EL (cell line): ENCODE results near the gene SURF4.
A peak's percentile ranks its signal among the peaks of the same experiment; 100 is the strongest.
"Not testable (repeated sequence)": the region's sequence is repeated elsewhere in the genome, so short reads cannot be mapped to it uniquely, and the experiment has no call there.

Source experiments
- DNase-seq: peaks from one replicate; pipeline ENCODE4 v3.0.0-alpha.2; 2016

The SURF4 gene

DNA sequence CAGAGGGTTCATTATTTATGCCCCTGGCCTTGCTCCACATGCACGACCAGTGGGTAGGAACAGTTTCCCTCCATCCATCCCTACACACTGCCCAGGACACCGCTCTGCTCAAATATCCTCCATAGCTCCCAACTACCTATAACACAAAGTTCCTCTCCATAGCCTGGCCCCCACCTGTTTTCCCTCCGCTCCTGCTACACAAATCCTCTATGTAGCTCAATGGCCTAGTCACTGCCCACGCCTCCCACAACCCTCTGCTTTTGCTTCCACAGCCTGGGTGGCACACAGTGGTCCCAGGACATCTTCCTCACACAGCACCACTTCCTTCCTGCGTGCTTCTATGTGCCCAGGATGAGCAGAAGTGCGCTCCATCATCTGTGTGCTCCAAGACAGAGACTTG, 21.5 kb upstream of the SURF4 start:
- no peak for DNase-seq

DNA sequence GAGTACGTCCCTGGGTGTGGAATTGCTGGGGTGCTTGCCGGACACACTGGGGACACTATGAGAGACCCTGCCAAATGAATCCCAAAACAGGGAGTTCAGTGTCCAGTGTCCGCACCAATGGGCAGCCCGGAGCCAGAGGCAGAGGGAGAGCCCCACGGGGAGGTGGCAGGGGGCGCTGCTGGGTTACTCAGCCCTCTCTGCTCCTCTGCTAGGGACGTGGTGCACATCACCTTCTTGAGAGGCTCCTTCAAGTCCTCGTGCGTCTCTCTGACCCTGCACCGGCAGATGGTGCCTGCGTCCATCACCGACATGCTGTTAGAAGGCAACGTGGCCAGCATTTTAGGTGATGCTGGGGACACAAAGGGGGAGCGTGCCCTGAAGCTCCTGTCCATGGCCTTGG, 21.1 kb upstream of the SURF4 start:
- peak; percentile 39 for DNase-seq

DNA sequence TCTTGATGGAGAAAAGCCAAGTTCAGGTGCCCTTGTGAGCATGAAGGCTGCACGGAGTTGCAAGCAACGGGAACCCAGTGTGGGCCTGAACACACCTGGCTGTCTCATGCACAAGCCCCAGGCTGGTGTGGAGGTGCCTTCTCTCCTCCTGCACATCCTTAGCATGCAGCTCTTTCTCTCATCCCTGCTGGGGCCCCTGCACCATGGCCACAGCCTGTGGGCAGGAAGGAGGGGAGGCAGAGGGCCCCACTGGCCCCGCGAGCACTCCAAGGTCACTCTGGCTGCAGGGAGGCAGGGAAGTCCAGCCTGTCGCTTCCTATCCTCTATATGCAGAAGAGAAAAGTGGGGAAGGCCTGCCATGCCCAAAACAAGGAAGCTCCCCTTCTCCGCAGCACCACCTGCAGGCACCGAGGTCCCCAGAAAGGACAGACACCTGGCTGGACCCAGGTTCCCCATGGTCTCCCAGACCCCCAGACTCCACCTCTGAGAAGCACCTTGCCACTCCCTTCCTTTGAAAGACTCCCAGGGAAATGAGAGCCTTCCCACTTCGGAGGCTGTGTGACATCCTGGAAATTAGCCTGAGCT, 18.9 kb upstream of the SURF4 start:
- no peak for DNase-seq

DNA sequence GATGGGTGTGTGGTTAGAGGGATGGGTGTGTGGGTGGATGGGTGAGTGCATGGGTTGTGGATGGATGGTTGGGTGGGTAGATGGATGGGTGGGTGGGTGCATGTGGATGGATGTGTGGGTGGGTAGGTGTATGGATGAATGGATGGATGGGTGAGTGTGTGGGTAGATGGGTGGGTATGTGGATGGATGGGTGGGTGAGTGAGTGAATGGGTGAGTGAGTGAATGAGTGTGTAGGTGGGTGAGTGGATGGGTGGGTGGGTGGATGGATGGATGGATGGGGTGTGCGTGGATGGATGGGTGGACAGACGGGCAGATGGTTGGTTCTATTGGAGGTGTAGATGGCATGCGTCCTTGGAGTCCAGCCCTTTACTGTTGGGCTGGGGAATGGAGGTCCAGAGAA, 17.5 kb upstream of the SURF4 start:
- no peak for DNase-seq

DNA sequence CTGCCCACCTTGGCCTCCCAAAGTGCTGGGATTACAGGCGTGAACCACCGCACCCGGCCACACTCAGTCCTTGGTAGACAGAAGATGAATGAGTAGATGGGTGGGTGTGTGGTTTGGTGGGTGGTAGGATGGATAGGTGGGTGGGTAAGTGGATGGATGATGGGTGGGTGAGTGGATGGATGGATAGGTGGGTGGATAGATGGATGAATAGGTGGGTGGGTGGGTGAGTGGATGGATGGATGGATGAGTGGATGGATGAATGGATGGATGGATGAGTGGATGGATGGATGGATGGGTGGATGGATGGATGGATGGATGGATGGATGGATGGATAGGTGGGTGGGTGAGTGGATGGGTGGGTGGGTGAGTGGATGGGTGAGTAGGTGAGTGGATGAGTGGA, 16.4 kb upstream of the SURF4 start:
- DNase-seq, result not testable (repeated sequence)

DNA sequence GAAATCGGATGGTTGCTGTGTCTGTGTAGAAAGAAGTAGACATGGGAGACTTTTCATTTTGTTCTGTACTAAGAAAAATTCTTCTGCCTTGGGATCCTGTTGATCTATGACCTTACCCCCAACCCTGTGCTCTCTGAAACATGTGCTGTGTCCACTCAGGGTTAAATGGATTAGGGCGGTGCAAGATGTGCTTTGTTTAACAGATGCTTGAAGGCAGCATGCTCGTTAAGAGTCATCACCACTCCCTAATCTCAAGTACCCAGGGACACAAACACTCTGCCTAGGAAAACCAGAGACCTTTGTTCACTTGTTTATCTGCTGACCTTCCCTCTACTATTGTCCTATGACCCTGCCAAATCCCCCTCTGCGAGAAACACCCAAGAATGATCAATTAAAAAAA, 15.6 kb upstream of the SURF4 start:
- not testable (repeated sequence) for DNase-seq

DNA sequence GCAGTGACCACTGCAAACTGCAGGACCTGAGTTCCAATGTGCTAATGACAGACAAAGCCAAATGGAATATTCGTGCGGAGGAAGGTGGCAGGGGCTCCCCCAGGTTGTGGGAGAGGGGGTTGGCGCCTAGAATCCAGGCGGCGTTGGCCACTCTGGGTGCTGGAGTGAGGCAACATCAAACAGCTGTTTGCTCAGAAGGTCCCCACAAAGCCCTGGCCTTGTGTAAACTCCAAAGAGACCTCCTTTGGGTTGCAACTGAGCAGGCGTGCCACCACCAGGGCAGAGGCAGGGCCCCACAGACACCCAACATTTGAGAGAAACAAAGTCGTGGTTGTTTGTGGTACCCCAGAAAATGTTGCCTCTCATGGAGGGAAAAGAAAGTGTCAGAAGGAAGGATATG, 14.9 kb upstream of the SURF4 start:
- no peak for DNase-seq

DNA sequence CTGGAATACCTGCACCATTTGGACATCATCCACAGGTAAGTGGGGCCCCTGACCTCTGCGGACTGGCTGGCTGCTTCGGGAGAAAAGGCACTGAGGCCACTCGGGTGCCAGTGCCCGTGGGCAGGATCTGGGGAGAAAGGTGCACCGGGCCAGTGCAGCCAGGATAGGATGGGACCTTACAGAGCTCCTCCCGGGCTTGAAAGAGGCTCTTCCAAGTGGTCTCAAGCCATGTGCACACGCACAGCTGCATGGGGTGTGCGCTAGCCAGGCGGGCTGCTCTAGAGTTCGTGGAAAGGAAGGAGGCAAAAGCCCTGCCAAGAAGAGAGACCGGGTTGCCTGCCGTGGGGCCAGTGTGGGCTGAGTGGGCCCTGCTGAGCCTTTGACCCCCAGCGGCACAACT, 13.7 kb upstream of the SURF4 start:
- no peak for DNase-seq

DNA sequence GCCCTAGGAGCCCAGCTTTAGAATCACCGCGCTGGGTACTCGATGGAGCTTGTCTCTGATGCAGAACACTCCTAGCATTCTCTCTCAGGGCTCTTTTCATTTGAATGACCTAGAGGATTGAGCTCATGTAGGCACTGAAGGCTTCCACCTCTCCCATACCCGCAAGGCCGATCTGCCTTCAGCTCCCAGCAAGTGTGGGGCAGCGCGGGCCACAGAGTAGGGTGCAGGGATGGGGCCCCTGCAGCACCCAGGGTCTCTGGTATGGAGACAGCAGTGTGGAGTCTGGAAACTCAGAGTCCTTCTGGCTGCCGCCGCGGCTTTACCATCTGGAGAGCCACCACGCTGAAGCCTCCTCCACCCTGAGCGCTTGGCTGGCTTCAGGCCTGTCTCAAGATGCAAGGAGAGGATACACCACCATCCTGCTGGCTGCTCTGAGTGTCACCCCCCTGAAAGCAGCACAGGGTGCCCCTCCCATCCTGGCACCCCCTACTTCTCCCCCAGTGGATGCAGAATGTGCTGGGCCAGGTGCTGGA, 13.2 kb upstream of the SURF4 start:
- DNase-seq, result no peak

DNA sequence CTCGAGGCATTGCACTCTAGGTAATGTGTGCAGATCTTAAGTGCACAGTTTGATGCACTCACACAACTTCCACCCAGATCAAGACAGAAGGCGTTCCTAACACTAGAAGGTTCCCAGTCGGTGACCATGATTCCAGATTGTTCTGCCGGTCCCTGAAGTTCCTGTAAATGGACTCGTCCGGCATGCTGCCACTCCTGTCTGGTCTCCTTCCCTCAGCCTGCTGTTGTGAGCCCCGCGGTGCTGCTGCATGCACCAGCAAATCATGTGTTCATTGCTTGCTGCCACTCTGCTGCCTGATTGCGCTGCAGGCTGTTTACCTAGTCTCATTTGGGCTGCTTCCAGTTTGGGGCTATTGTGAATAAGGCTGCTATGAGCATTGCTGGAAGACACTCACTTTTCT, 11.8 kb upstream of the SURF4 start:
- no peak for DNase-seq

DNA sequence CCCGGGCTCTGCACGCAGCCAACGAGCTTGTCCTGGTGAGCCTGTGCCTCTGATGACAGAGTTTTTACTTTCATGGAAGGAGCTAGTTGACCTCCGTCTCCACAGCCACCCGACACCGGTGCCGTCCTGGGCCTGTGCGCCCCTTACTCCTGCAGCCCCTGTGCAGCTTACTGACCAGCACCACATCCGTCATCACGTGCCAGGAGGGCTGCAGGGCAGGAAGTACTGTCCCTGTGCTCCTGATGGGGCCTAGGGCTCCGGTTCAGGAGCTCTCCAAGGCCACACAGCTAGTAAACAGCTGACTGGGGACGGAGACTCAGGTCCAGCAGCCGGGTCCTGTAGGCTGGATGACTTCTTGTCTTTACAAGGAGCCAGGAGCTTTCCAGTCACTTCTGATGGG, 10.5 kb upstream of the SURF4 start:
- DNase-seq, result no peak

DNA sequence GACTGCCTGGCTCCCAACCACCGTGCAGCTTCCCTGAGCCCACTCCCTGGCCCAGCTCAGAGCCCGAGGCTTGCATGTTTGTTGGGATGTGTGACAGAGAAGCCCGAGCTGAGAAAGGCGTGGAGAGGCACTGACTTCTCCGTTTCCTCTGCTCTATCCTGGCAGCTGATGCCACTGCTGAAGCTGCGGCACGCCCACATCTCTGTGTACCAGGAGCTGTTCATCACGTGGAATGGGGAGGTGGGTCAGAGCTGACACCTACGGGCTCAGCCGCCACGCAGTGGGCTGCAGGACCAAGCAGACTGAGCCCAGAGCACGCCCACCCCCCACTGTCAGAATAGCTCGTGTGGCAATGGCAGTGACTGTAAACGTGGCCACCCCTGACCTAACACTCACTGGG, 9.6 kb upstream of the SURF4 start:
- no peak for DNase-seq

DNA sequence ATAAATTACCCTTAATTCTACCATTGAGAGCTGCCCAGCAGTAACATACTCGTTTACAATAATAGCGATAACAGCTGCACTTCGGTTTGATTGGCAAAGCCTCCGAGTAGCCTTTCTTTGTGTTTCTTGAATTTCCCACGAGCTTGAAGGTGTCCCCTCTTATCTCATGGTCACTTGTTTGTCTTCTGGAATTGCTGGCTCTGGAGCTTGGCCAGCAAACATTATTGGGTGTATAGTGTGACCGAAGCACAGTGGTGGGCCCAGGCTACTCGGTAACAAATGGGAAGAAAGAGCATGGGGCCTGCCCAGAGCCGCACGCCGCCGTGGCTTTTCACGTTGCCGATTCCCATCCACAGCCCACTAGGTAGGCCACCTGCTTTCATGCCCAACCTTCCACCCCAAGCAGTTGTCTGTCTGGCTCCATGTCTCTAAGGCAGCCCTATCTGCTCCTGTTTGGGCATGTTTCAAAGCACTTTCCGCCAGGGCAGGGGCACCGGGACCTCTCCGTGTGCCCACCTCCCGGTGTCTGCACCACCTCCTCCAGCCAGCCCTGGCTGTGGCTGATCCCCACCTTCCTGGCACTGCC, 9.0 kb upstream of the SURF4 start:
- DNase-seq, result no peak

DNA sequence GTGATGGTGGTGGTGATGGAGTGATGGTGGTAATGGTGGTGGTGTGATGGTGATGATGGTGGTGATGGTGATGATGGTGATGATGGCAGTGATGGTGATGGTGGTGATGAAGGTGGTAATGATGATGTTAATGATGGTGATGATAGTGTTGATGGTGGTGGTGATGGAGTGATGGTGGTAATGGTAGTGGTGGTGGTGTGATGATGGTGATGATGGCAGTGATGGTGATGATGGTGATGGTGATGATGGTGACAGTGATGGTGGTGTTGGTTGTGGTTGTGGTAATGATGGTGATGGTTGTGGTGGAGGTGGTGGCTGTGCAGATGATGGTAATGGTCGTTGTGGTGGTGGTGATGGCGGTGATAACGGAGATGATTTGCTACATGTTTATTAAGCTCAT, 7.6 kb upstream of the SURF4 start:
- no peak for DNase-seq

DNA sequence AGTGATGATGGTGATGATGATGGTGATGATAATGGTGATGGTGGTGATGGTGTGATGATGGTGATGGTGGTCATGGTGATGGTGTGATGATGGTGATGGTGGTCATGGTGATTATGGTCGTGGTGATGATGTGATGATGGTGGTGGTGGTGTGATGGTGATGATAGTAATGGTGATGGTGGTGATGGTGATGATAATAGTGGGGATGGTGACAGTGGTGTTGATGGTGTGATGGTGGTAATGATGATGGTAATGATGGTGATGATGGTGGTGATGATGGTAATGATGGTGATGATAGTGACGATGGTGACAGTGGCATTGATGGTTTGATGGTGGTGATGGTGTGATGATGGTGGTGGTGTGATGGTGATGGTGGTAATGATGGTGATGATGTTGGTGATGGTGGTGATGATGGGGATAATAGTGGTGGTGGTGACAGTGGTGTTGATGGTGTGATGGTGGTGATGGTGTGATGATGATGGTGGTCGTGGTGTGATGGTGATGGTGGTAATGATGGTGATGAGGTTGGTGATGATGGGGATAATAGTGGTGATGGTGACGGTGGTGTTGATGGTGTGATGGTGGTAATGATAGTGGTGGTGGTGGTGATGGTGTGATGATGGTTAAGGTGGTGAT, 6.8 kb upstream of the SURF4 start:
- DNase-seq, result no peak

DNA sequence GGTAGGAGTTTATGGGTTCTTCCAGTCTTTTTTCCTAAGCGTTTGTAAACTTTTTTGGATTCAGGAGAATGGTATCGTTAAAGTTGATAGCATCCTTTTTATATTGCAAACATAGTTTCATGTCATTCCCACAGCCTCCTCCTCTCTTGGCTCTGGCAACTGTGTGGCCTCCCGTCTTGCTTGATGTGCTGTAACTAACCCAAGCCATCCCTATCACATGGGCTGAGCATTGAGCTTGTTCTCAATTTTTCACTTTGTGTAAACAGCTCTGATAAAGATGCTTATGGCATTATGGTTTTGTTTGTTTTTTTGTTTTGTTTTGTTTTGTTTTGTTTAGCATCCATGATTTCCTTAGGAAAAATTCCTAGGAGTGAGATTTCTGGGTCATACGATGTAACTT, 4.9 kb upstream of the SURF4 start:
- no peak for DNase-seq

DNA sequence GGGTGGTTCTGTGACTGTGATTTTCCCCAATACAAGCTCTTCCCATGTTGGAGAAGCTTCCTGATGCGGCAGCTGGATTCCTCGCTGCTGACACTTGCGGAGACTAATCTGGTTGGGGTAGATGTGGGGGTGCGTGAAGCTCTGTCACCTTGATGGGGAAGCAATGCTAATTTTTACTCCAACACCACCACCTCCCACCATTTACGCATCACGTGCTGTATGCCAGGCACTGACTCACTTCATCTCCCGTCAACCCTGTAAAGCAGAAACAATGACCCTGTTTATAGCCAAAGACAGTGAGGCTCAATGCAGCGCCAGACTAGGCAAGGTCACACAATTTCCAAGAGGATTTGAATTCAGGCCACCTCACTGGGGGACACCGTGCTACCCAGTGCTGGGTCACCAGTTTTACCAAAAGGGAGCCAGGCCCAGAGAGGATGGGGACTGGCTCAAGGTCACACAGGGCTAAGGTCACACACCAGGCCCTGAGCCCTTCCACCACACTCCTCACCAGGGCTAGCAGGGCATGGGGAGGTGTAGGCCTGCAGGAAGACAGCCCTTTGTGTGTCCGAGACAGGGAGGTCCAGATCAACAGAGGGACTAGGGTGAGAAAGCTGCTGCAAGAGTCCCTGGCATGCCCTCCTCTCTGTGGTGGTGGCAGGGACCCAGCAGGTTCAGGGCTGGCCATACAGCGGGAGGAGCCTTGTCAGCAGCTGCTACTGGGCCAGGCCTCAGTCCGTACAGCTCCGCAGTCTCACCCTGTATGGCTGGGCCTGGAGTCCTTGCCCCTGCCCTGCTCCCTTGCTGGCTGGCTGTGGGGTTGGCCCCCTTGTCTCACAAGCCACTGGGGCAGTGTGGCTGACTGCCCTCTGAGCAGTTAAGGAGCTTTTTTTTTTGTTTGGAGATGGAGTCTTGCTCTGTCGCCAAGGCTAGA, 3.6 kb upstream of the SURF4 start:
- DNase-seq, result no peak

DNA sequence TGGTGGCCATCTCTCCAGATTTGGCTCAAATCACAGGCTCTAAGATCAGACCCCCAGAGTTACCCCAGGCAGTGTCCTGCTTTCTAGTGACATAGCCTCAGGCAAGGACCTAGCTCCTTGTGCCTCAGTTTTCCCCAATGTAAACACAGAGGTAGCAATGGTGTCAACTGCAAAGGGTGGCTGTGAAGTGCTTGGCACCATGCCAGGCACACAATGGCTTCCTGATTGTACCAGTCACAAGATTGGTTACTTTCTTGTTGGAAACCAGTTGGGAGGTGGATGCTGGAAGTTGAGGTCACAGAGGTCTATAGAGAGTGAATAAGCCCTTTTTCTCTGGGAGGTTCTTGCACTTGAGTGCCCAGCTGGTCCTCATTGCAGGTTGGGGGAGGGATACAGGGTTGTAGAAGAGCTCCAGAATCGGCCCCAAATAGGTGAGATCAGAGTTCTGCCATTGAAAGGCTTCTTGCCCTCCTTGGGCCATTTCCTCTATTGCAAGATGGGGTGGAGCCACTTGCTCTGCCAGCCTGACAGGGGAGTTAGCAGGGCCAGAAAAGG, 2.6 kb upstream of the SURF4 start:
- no peak for DNase-seq

DNA sequence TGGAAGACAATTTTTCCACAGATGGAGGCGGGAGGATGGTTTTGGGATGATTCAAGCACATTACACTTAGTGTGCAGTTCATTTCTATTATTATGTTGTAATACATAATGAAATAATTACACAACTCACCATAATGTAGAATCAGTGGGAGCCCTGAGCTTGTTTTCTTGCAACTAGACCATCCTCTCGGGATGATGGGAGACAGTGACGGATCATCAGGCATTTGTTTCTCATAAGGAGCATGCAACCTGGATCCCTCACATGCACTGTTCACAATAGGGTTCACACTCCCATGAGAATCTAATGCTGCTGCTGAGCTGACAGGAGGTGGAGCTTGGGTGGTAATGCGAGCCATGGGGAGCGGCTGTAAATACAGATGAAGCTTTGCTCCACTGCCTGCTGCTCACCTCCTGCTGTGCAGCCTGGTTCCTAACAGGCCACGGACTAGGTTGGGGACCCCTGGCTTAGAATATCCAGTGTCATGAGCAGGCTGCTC, 1.9 kb upstream of the SURF4 start:
- no peak for DNase-seq

DNA sequence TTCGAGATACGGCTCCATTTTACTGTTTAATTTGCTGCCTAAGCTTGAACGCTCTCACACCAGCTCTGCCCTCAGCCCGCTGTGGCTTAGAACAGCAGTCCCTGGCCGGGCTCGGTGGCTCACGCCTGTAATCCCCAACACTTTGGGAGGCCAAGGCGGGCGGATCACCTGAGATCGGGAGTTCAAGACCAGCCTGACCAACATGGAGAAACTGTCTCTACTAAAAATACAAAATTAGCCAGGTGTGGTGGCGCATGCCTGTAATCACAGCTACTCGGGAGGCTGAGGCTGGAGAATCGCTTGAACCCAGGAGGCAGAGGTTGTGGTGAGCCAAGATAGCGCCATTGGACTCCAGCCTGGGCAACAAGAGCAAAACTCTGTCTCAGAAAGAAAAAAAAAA, 1.4 kb upstream of the SURF4 start:
- DNase-seq, result not testable (repeated sequence)

DNA sequence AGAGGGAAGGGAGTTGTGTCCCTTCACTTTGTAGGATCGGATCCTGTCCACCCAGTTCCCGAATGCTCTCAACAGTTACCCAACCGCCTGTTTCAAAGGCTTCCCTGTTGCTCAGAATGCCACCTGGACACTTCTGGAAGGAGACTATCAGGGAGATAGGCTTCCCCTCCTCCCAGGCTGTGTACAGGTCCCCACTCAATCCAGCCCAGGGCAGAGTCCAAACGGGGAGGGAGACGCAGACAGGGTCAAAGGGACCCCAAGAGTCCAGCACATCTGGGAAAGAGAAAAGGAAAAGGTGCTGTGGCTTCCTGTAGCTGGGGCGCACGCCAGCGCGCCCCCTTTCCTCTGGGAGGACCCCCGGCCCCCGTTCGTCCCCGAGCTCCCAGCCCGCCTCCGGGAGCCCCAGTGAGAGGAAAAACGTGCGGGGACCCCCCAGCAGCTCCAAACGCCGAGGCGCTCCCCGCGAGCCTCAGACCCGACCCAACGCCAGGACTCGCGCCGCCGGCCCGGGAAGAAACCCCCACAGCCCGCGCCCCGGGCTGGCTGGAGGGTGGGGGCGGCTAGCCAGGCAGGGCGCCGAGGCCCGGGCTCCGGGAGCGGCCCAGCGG, 640 bp downstream of the SURF4 start:
- DNase-seq, result peak; percentile 58

DNA sequence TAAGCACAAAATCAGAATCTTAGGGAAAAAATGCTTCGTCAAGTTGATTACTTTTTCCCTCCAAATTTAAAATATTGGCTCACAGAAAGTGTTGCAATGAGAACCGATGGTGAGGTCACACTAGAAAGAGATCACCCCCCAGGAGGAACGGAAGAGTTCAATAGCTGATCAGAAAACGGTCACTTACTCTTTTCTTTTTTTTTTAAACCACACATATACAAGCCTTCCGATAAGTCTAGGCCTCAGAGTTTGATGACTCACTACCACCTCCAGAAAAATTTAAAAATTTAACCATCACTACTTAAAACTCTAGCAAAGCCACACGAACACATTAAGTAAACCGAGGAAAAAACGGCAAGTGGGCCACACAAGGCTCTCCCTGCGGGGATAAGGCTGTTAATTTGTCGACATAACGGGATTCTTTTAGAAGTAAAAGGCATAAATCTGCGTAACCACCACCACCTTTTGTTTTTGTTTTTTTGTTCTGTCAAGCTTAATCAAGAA, 1.2 kb downstream of the SURF4 start:
- DNase-seq, result peak; percentile 71
